ENCODE results near the gene CLTA. TPM values are rescaled to one million over a fixed set of nuclear protein-coding genes. Genes with fewer than 3 reads are reported as not detected.

The CLTA gene
- polyA plus RNA-seq, 1 donor from 2014 or later, result 420 TPM

- H3K36me3 ChIP-seq (ENCODE audit: insufficient read depth, low read length), result peaks cover 10% of the 10 kb centered on the region
These were observed 16.3 kb downstream of the CLTA start for GRCh38 chr9:36207016-36207415.

DNA sequence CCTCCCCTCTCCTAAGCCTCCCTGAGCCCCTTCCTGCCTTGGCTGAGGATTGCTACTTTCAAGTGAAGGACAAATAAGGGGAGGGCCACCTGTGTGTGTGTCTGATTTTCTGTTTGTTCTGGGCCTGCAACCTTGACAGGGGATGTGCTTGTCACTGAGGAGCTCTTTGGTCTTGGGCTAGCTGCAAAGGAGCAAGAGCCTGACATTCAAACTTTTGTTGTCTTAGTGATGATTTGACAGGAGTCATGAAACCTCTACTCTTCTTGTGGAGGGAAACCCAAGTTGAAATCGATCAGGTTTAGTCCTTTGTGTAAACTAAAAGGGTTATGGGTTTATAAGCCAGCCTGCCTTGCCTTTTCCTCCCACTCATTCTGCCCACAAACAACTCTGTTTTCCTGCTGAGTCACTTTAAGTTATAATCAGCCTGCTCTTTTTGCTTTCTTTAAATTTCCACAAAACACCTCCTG is 16.9 kb downstream of the CLTA start:
- Histone ChIP-seq H3K9me3 (ENCODE audit: low read length) (no peaks in the 10 kb centered on the region), H3K27ac (ENCODE audit: low read length) (no peak overlapping the region), H3K79me2 (replicated peaks; ENCODE audit: insufficient read depth, low read length) (no peaks in the 10 kb centered on the region), H3K27me3 (ENCODE audit: insufficient read depth, low read depth, low read length) (no peaks in the 10 kb centered on the region), H3K36me3 (ENCODE audit: insufficient read depth, low read length) (peaks cover 12% of the 10 kb centered on the region), H4K20me1 (ENCODE audit: insufficient read depth) (no peaks in the 10 kb centered on the region), H3K9ac (ENCODE audit: low read length) (no peak overlapping the region), H3K4me3 (ENCODE audit: low read length) (no peak overlapping the region), H2AFZ (ENCODE audit: low read depth, low read length) (no peak overlapping the region), H3K4me2 (ENCODE audit: low read length) (no peak overlapping the region), H3F3A (ENCODE audit: insufficient read depth, low read length, poor library complexity, severe bottlenecking) (no peaks in the 10 kb centered on the region), H3K9me2 (ENCODE audit: insufficient read depth, low read length) (no peaks in the 10 kb centered on the region)
- no peak for TF ChIP-seq TAF1 (IDR thresholded peaks at IDR 0.05; ENCODE audit: low read depth)
- no peak for TF ChIP-seq RAD21 (conservative IDR thresholded peaks at IDR 0.05)
- no peak for TF ChIP-seq MXI1 (conservative IDR thresholded peaks at IDR 0.05; ENCODE audit: poor library complexity, severe bottlenecking)
- TF ChIP-seq, protein P1, sequence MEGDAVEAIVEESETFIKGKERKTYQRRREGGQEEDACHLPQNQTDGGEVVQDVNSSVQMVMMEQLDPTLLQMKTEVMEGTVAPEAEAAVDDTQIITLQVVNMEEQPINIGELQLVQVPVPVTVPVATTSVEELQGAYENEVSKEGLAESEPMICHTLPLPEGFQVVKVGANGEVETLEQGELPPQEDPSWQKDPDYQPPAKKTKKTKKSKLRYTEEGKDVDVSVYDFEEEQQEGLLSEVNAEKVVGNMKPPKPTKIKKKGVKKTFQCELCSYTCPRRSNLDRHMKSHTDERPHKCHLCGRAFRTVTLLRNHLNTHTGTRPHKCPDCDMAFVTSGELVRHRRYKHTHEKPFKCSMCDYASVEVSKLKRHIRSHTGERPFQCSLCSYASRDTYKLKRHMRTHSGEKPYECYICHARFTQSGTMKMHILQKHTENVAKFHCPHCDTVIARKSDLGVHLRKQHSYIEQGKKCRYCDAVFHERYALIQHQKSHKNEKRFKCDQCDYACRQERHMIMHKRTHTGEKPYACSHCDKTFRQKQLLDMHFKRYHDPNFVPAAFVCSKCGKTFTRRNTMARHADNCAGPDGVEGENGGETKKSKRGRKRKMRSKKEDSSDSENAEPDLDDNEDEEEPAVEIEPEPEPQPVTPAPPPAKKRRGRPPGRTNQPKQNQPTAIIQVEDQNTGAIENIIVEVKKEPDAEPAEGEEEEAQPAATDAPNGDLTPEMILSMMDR (IDR thresholded peaks at IDR 0.05; ENCODE audit: poor library complexity, severe bottlenecking), result no peak
- TF ChIP-seq SMC3 (conservative IDR thresholded peaks at IDR 0.05; ENCODE audit: poor library complexity), result no peak
- TF ChIP-seq, protein P2, sequence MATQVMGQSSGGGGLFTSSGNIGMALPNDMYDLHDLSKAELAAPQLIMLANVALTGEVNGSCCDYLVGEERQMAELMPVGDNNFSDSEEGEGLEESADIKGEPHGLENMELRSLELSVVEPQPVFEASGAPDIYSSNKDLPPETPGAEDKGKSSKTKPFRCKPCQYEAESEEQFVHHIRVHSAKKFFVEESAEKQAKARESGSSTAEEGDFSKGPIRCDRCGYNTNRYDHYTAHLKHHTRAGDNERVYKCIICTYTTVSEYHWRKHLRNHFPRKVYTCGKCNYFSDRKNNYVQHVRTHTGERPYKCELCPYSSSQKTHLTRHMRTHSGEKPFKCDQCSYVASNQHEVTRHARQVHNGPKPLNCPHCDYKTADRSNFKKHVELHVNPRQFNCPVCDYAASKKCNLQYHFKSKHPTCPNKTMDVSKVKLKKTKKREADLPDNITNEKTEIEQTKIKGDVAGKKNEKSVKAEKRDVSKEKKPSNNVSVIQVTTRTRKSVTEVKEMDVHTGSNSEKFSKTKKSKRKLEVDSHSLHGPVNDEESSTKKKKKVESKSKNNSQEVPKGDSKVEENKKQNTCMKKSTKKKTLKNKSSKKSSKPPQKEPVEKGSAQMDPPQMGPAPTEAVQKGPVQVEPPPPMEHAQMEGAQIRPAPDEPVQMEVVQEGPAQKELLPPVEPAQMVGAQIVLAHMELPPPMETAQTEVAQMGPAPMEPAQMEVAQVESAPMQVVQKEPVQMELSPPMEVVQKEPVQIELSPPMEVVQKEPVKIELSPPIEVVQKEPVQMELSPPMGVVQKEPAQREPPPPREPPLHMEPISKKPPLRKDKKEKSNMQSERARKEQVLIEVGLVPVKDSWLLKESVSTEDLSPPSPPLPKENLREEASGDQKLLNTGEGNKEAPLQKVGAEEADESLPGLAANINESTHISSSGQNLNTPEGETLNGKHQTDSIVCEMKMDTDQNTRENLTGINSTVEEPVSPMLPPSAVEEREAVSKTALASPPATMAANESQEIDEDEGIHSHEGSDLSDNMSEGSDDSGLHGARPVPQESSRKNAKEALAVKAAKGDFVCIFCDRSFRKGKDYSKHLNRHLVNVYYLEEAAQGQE (IDR thresholded peaks at IDR 0.05; ENCODE audit: borderline replicate concordance), result no peak
- TF ChIP-seq EP300 (conservative IDR thresholded peaks at IDR 0.05; ENCODE audit: poor library complexity, severe bottlenecking), result no peak
- no peak for TF ChIP-seq EZH2 (IDR thresholded peaks at IDR 0.05; ENCODE audit: borderline replicate concordance, insufficient read depth, low read length, poor library complexity, severe bottlenecking)
- no peak for TF ChIP-seq POLR2AphosphoS5 (IDR thresholded peaks at IDR 0.05)

More at GRCh38 chr9:36207016-36207415, 16.3 kb downstream of the CLTA start:
- H3K9me2 ChIP-seq (ENCODE audit: insufficient read depth, low read length), result no peaks in the 10 kb centered on the region
- H3K27me3 ChIP-seq (ENCODE audit: insufficient read depth, low read depth, low read length), result no peaks in the 10 kb centered on the region
- H3K79me2 ChIP-seq (replicated peaks; ENCODE audit: insufficient read depth, low read length), result no peaks in the 10 kb centered on the region
- no peak for TF ChIP-seq SMC3 (conservative IDR thresholded peaks at IDR 0.05; ENCODE audit: poor library complexity)
- TF ChIP-seq EP300 (conservative IDR thresholded peaks at IDR 0.05; ENCODE audit: poor library complexity, severe bottlenecking), result no peak
- TF ChIP-seq, protein P2 (IDR thresholded peaks at IDR 0.05; ENCODE audit: borderline replicate concordance), result no peak
- TF ChIP-seq POLR2AphosphoS5 (IDR thresholded peaks at IDR 0.05), result no peak
- no peak for TF ChIP-seq MXI1 (conservative IDR thresholded peaks at IDR 0.05; ENCODE audit: poor library complexity, severe bottlenecking)
- TF ChIP-seq RAD21 (conservative IDR thresholded peaks at IDR 0.05), result no peak
- TF ChIP-seq, protein P1 (IDR thresholded peaks at IDR 0.05; ENCODE audit: poor library complexity, severe bottlenecking), result no peak
- no peak for TF ChIP-seq TAF1 (IDR thresholded peaks at IDR 0.05; ENCODE audit: low read depth)
- no peak for TF ChIP-seq EZH2 (IDR thresholded peaks at IDR 0.05; ENCODE audit: borderline replicate concordance, insufficient read depth, low read length, poor library complexity, severe bottlenecking)
- no peaks in the 10 kb centered on the region for H4K20me1 ChIP-seq (ENCODE audit: insufficient read depth)
- no peaks in the 10 kb centered on the region for H3K9me3 ChIP-seq (ENCODE audit: low read length)
- H3K9ac ChIP-seq (ENCODE audit: low read length), result no peak overlapping the region
- no peak overlapping the region for H3K4me3 ChIP-seq (ENCODE audit: low read length)
- H2AFZ ChIP-seq (ENCODE audit: low read depth, low read length), result no peak overlapping the region
- no peak overlapping the region for H3K4me2 ChIP-seq (ENCODE audit: low read length)
- H3K27ac ChIP-seq (ENCODE audit: low read length), result no peak overlapping the region
- no peaks in the 10 kb centered on the region for H3F3A ChIP-seq (ENCODE audit: insufficient read depth, low read length, poor library complexity, severe bottlenecking)

Measured in neural cell (in vitro differentiated cells).